ENCODE results near the gene MTA1. TPM values are rescaled to one million over a fixed set of nuclear protein-coding genes. Genes with fewer than 3 reads are reported as not detected.

MTA1 gene
- total and polyA plus RNA-seq, 2 of the 8 experiments (the other 6 are each of a cell fraction or from before 2014, with no cell fraction given) = 73.9 to 221 TPM

DNA sequence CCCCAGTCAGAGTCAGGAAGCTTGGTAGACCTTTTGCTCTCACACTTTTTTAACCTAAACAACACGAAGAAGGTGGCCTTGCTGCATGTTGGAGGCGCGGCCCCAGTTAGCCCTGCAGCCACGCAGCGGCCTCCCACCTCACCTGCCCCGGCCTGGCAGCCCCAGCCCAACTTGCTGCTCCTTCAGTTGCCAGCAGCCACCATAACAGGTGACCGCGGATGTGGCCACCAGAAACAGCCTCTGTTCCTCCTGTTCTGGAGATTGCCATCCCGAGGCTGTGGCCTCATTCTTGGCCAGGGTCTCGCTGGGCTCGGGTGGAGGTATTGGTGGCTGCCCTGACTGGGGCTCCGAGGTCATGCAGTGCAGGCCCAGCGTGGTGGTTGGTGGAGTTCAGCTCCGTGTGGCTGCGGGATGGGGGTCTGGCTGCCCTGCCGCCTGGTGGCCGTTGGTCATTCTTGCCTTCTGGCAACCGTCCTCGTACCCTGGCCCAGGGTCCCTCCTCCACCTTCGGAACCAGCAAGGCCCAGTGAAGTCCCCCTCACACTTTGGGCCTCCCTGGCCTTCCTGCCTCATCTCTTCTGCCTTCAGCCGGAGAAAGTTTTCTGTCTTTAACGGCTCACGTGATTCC lies 42.0 kb upstream of the MTA1 start (continued):
- TF ChIP-seq SIN3A (conservative IDR thresholded peaks at IDR 0.05 in 1 of 2, IDR thresholded peaks at IDR 0.05 in 1 of 2; ENCODE audit: low read depth in 1 of 2, low read length in 2 of 2) (no peak), HDAC6 (IDR thresholded peaks at IDR 0.05; ENCODE audit: low read depth, low read length) (no peak), RNF2 (IDR thresholded peaks at IDR 0.05; ENCODE audit: borderline replicate concordance, low read depth, low read length, missing control alignments, poor library complexity, severe bottlenecking) (no peak), RAD21 (IDR thresholded peaks at IDR 0.05 in 1 of 2, conservative IDR thresholded peaks at IDR 0.05 in 1 of 2; ENCODE audit: low read depth in 2 of 2, low read length in 2 of 2) (peak in 1 of 2 experiments; percentile 8; a peak in 1 of 4 replicates)
- TF ChIP-seq, protein P1, sequence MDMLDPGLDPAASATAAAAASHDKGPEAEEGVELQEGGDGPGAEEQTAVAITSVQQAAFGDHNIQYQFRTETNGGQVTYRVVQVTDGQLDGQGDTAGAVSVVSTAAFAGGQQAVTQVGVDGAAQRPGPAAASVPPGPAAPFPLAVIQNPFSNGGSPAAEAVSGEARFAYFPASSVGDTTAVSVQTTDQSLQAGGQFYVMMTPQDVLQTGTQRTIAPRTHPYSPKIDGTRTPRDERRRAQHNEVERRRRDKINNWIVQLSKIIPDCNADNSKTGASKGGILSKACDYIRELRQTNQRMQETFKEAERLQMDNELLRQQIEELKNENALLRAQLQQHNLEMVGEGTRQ (IDR thresholded peaks at IDR 0.05; ENCODE audit: low read length) = no peak

Data from H1 (cell line).